Measurements from ENCODE around the gene GLT6D1.

- TF ChIP-seq GATA2 (IDR thresholded peaks at IDR 0.05; ENCODE audit: low read depth, low read length) (no peak), GATA3 (IDR thresholded peaks at IDR 0.05; ENCODE audit: low read depth, low read length) (no peak)
Measured at GRCh38 chr9:135589596-135590485, 49.5 kb downstream of the GLT6D1 start.
